Measurements from ENCODE around the gene INPP4A.
A peak's percentile ranks its signal among the peaks of the same experiment; 100 is the strongest.

Gene INPP4A

GRCh38 chr2:98608962-98609604 lies 164.4 kb downstream of the INPP4A start:
- DNase-seq (ENCODE audit: low read depth in 4 of 4, low spot score in 1 of 4) = no peak

- DNase-seq (ENCODE audit: low read depth in 4 of 4, low spot score in 1 of 4) = no peak
Observed at GRCh38 chr2:98614024-98614739, 169.5 kb downstream of the INPP4A start.

GRCh38 chr2:98615481-98615880 lies 170.8 kb downstream of the INPP4A start:
- DNase-seq (ENCODE audit: low read depth in 4 of 4, low spot score in 1 of 4) = no peak

GRCh38 chr2:98617149-98617548 lies 172.5 kb downstream of the INPP4A start:
- no peak for DNase-seq (ENCODE audit: low read depth in 4 of 4, low spot score in 1 of 4)

GRCh38 chr2:98623657-98624056 lies 179.0 kb downstream of the INPP4A start:
- DNase-seq (ENCODE audit: low read depth in 4 of 4, low spot score in 1 of 4) = no peak

- DNase-seq (ENCODE audit: low read depth in 4 of 4, low spot score in 1 of 4) = no peak
Observed at GRCh38 chr2:98632351-98632750, 187.7 kb downstream of the INPP4A start.

GRCh38 chr2:98634406-98635092 lies 189.9 kb downstream of the INPP4A start:
- peak in 2 of 4 experiments; percentile 21 to 31 for DNase-seq (ENCODE audit: low read depth in 4 of 4, low spot score in 1 of 4)

- peak in 2 of 4 experiments; percentile 14 to 26 for DNase-seq (ENCODE audit: low read depth in 4 of 4, low spot score in 1 of 4)
Observed at GRCh38 chr2:98637401-98638147, 192.9 kb downstream of the INPP4A start.

GRCh38 chr2:98643496-98644100 lies 198.9 kb downstream of the INPP4A start:
- no peak for DNase-seq (ENCODE audit: low read depth in 4 of 4, low spot score in 1 of 4)
